Measurements from ENCODE around the gene HEATR5B.

Gene HEATR5B

DNA sequence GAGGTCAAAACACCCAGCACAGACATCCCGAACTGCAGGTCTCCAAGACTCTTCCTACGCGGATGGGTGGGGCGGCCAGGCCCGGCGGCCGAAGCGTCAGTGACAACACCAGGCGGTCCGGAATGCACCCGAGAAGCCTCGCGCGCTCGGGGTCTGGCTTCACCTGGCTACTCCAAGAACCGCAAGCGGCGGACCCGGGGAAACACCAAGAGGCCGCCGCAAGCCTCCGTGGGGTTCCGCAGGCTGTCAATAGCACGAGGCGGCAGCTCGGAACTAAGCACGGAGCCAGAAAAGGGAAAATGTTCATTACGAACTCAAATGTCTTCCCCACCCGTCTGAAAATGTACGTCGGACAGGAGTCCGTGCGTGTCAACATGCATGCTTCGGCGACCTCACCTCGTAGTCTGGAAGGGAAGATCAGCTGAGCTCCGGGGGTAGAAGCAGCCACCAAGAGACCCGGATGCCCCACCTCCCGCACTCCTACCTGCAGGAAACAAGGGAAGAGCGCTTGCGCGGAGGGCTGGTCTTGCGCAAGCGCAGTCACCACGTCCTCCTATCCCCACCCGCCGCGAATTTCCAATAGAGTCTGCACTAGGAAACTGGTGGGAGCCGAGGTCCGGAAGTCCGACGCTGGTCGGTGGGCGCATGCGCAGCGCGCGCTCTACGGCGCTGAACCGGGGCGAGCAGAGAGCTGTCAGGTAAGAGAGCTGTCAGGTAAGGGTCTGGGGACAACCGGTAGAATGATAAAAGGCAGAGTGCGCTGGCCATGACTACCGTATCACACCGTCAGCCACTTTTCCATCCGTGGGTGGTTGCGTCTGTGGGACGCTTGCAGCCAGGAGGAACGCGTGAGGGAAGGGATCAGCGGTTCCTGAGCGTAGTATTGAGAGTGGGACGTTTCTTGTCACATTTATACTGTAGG, at the start of gene HEATR5B, which contains the start of gene GPATCH11:
HEATR5B (minus strand) TSS at position 500 of the 922 bp plus-strand sequence. CDS start 958 bp downstream, outside the sequence.
GPATCH11 (plus strand) TSS at position 646 of the 922 bp plus-strand sequence. CDS start 3,864 bp downstream, outside the sequence.
- peak; percentile 84 to 88 for DNase-seq (ENCODE audit: low read depth in 2 of 2)

DNA sequence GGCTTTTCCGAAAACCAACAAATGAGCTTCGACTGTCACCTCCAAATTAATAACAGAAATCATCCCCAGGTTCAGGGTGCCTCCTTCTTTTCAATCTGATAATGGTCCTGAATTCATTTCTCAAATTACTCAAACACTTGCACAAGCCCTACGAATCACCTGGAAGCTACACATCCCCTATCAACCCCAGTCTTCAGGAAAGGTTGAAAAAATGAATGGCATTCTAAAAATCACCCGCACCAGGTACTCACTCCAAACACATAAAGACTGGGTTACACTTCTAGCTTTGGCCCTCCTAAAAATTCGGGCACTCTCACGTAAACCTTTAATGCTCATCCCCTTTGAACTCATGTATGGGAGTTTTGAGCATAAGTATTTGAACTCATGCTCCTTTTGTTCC, 48.7 kb upstream of the HEATR5B start:
- no peak for DNase-seq (ENCODE audit: low read depth in 2 of 2)

DNA sequence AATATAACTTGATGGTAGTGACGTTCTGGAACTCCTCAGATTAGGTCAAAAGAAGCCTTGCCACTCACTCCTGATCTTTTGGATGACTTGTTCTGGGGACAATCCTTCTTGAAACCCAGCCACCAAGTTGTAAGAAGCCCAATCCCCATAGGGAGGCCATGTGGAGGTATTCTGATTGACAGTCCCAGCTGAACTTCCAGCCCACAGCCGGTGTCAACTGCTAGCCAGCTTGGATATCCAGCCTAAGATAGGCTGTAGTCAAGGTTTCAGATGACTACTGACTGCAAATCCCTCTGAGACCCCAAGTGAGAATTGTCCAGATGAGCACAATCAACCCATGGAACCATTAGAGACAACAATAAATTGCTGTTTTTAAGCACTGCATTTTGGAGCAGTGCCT, 41.2 kb upstream of the HEATR5B start:
- no peak for DNase-seq (ENCODE audit: low read depth in 2 of 2)

DNA sequence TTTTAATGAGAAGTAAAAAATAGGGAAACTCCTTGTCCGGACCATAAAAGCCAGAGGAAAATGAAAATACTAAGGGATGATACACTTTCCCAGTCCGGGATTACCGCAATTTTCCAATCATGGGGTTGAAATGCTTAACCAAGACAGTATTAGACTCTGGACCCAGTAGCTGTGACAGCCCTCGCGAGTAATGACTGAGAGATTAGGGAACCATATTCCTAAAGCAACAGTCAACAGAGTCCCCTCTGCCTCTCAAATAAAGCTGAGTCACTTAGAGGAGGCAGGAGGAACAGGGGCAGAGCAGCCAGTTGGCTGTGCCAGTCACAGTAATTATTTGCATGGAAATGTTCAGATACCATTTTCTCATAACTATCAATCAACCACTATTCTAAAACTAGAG, 35.0 kb upstream of the HEATR5B start:
- DNase-seq (ENCODE audit: low read depth in 2 of 2) = no peak

DNA sequence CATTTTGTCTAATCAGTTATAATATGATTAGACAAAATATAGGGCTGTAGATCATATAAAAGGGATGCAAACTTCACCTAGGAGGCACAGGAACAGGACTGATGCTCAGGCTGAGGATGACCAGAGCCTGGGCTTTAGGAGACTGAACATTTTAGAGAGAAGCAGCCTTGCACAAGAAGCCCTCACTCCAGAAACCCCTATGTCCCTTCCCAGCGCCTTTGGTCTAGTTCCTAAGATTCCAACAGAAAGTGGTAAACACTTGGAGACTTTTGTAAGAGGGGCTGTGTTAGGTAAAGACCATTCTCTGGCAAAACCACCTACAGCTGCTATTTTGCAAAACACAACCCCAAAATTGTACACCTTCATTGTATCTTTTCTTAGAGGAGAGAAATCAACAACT, 33.4 kb upstream of the HEATR5B start:
- no peak for DNase-seq (ENCODE audit: low read depth in 2 of 2)

DNA sequence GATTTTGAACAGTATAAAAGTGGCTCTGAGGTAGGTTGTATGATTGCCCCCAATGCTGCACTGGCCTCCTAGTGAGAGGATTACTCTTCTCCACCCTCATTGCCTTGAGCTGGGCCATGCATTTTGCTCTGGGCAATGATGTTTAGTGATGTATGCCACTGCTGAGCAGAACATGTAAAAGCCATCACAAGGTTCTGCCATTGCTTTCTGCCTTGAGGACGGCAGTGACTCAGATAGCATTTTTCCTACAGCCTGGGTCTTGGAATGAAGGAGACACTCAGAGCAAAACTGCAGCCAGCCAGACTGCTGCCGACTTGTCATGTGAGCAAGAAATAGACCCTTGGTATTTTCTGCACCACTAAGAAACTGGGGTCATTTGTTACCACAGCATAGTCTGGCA, 27.8 kb upstream of the HEATR5B start:
- DNase-seq (ENCODE audit: low read depth in 2 of 2) = no peak

DNA sequence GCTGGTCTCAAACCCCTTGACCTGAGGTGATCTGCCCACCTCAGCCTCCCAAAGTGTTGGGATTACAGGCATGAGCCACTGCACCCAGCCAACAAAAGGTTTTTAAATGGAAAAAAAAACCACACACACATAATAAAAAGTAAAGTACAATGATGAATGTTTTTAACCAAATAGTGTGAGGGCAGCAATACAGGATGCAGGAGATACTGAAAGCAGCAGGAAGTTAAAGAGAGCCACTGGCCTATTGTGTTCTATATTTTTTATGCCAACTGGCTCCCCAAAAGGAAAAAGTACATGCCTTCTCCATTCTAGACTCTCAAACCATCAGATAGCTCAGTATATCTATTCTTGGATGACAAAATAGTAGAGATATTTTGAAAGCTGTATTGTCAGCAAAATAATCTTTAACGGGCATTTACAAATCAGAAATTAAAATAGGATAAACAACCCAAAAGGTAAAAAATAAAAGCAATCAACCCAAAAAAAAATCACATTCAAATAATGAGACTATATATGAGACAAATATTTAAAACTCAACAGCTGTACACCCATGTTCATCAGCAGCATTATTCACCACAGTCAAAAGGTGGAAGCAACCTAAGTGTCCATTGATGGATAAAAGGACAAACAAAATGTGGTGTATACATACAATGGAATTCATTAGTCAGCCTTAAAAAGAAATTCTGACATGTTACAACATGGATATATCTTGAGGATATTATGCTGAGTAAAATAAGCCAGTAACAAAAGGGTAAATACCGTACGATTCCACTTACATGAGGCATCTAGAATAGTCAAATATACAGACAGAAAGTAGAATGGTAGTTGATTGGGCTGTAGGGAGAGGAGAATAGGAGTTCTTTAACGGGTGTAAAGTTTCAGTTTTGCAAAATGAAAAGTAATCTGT, 26.4 kb upstream of the HEATR5B start:
- no peak for DNase-seq (ENCODE audit: low read depth in 2 of 2)

DNA sequence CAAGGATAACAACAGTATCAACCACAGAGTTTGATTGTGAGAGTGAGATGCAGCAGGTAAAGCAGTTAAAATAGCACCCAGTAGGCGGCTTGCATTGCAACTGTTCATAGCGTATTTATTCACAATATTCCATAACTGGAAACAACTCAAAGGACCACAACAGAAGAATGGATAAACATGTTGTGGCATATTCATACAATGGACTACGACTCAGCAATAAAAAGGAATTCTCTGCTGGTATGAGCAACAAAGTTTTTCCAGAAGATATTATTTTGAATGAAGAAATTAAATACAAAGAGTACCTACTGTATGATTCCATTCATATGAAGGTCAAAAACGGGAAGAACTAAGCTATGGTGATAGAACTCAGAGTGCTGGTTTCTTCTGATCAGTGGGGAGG, 25.4 kb upstream of the HEATR5B start:
- DNase-seq (ENCODE audit: low read depth in 2 of 2) = no peak

DNA sequence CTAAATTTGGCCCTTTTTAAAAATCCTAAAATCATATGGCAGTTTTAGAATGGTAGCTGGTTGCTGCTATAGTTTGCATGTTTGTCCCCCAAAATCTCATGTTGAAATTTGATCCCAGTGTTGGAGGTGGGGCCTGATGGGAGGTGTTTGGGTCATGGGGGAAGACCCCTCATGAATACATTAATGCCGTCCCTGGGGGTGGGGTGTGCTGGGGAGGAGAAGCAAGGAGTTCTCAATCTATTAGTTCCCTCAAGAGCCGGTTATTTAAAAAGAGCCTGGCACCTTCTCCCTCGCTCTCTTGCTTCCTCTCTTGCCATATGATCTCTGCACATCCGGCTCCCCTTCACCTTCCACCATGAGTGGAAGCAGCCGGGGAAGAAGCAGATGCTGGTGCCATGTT, 21.0 kb upstream of the HEATR5B start:
- DNase-seq (ENCODE audit: low read depth in 2 of 2) = no peak

DNA sequence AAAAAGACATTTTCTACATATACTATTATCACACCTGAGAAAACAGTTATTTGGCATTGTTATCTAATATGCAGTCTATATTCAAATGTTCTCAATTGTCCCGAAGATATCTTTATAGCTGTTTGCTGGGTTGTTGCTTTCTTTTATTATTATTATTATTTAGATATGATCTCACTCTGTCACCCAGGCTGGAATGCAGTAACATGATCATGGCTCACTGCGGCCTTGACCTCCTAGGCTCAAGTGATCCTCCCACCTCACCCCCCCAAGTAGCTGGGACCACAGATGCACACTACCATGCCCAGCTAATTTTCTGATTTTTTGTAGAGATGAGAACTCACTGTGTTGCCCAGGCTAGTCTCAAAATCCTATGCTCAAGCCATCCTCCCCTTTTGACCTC, 20.0 kb upstream of the HEATR5B start:
- DNase-seq (ENCODE audit: low read depth in 2 of 2) = no peak

DNA sequence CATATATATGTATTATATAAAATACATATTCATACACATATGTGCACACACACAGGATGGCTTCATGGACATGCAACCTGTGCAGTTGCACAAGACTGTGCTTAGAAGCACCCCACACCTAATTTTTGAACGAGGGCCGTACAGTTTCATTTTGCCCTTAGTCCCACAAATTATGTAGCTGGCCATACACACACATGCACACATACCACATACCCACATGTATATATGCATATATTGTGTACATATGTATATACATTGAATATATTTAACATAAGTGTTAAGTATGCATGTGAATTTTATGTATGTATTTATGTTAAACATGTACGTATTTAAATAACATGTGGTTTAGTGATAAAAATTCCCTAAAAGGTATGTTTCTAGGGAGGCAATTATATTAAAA, 18.4 kb upstream of the HEATR5B start:
- no peak for DNase-seq (ENCODE audit: low read depth in 2 of 2)

DNA sequence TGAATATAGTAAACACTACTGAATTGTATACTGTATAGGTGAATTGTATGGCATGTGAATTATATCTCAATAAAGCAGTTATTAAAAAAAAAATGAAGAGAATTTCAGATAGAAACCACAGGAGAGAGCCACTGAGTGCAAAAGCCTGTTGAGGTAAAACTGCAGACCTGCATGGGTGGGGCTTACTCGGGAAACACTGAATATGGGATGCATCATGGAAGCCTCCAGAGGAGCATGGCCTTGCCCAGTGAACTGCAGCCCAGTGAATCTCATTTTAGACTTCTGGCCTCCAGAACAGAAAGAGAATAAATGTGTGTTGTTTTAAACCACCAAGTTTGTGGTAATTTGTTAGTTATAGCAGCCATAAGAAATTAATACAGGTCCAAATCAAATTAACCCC, 15.9 kb upstream of the HEATR5B start:
- DNase-seq (ENCODE audit: low read depth in 2 of 2) = no peak

DNA sequence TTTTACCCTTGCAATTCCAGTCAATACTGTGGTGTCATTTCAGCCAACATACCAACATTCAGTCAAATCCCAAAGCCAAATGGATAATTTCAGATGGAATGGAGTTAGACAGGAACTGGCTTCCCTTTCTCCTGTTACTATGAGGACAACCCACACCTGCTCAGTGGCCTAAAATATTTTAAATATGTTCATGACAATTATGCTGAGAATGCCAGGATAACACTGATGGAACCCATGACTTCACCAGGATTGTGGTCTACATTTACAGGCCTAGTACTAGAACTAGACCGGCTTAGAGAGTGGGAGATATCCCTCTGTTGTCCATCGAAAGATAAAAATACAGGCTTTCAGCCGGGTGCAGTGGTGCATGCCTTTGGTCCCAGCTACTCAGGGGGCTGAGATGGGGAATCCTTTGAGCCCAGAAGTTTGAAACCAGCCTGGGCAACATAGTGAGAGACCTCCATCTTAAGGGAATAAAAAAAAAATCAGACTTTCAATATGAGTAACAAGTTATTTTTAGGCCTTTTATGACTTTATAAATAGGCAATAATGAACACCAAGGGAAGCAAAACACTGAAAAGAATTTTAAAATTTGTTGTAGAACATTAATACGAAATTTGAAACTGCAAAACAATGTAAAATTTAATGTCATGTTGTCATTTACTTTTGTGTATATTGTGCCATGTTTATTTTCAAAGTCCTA, 14.4 kb upstream of the HEATR5B start:
- no peak for DNase-seq (ENCODE audit: low read depth in 2 of 2)

DNA sequence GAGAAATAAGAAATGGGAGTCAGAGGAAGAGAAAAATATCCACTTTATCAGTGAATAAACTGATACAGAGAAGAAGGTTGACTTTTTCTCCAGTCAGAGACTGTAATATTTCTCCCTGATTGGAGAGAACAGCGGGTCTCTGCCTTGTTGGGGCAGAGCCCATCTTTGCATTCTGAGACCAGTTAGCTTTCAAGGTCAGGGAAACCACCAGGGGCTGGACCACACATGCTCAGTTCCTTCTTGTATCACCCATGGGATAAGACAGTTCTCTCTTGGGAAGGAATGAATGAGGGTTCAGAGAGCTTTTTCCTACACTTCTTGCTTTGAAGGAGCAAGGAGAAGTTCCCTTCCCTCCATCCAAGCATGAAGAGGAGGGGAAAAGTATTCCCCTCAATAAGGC, 12.4 kb upstream of the HEATR5B start:
- DNase-seq (ENCODE audit: low read depth in 2 of 2) = no peak

DNA sequence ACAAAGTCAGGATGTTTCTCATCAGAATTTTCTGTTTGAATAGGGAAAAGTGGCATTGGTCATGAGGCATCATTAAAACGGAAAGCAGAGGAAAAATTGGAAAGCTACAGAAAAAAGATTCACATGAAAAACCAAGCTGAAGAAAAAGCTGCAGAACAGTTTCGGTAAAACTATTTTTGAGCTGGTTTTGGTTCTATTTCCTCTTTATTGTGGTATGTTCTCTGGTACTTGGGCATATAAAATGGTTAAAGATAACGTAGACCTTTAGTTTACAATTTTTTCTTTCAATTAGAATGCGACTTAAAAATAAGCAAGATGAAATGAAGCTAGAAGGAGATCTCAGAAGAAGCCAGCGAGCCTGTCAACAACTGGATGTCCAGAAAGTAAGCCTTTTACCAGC, 7.7 kb upstream of the HEATR5B start:
- DNase-seq (ENCODE audit: low read depth in 2 of 2) = no peak

DNA sequence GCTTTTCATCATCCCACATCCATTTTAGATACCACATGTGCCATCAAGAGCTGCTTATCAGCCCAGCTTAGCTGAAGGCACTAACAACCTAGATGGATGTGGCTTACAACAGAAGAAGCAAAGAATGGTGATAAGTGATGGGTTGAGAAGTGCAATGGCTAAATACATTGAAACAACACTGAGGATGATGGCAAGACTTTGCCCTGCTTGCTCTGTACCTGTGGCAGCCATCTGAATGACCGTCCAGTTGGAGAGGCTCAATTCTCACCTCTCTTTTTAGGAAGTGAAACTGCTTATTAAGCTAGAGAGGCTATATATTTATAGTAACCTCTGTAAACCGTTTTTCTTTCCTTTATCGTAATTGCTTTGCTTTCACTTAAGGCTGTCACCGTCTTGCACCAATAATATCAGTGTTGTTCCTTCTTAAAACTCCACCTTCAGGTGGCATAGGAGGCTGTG, 5.9 kb upstream of the HEATR5B start:
- DNase-seq (ENCODE audit: low read depth in 2 of 2) = no peak

DNA sequence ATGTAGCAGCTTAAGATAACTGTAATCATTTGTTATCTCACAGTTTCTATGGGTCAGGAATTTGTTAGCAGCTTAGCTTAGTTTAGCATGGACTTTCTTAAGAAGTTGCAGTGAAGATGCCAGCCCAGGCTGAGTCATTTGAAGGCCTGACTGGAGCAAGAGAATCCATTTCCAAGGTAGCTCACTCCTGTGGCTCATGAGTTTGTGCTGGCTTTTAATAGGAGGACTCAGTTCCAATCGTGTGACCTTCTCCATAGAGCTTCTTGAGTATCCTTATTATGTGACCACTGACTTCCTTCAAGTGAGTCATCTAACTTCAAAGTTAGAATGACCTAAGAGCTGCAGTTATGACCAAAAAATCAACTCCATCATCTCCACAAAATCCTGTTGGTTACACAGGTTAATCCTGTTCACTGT, 1.6 kb upstream of the HEATR5B start:
- no peak for DNase-seq (ENCODE audit: low read depth in 2 of 2)

DNA sequence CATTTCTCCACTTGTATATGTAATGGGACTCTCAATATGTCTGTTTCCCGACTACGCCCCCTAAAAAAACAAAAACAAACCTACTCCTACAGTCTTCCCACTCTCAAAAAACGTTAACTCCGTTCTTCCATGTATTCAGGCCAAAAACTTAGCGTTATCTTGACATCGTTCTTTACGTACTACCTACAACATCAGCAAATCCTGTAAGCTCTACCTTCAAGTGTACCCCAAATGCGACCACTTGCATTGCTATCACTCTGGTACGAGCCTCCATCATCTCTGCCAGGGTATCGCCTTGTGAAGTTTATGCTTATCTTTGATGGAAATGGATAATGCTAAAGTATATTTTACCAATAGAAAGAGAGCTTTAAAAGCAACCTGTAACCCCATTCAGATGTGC, 625 bp upstream of the HEATR5B start:
- no peak for DNase-seq (ENCODE audit: low read depth in 2 of 2)

DNA sequence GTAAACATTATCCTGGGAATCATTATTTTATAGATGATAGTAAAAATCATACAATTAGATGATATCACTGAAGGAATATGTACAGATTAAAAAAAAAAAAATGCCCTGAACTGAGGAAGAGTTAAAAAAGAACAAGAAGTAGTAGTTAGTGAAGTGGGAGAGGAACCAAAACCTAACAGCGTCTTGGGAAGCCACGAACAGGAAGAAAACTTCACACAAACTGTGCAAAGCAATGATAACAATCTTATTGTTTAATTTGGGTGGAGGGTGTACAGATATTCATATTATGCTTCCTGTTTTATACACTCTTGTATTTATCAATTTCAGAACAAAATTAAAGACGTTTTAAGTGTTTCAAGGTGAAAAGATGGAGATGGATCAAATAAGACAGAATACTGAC, 3.5 kb downstream of the HEATR5B start:
- no peak for DNase-seq (ENCODE audit: low read depth in 2 of 2)

DNA sequence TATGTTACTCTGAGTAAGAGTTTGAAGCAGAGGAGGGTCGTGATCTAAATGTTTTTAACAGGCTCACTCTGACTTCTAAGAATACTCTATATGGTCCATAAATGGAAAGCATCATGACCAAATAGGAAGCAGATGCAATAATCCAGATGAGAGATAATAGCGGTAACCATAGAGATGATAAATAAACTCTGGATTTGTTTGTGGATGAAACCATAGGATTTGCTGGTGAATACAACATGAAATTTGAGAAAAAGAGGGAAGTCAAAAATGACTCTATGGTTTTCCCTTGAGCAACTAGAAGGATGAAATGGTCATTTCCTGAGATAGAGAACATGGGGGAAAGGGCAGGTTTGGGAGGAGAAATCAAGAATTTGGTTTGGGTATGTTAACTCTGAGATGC, 3.9 kb downstream of the HEATR5B start:
- no peak for DNase-seq (ENCODE audit: low read depth in 2 of 2)

DNA sequence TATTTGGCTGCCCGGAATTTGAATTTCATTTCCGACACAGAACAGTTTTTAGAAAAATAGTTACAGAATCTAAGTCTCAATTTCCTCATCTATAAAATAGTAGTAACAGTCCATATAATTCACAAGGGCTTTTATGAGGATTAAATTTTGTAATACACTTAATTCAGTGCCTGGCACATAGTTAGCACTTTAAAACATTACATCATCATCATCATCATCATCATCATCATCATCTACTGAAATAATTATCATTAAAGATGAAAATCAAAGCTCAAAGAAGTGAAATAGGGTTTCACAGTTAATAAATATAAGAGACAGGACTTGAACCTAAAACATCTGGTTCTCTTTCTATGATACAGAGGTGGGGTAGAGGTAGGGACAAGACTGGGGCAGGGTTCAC, 13.2 kb downstream of the HEATR5B start:
- DNase-seq (ENCODE audit: low read depth in 2 of 2) = no peak

DNA sequence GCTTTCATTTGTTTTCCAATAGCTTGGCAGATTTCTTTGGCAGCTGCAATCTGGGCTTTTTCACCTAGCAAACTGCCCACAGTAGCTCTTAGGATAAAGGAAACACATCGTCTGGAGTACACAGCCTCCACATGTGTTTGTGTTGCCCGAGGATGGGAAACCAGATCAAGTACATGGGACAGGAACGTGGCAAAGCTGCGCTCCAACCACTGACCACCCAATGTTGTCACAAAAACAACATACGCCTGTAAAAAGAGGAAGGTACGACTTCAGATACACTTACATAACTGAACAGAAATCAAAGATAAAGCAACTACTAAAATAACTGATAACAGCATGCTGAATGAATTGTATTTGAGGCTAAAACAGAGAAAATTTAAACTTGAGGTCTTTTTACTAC, 15.5 kb downstream of the HEATR5B start:
- no peak for DNase-seq (ENCODE audit: low read depth in 2 of 2)
